ENCODE data around the gene SPAG17. TPM values are rescaled to one million over a fixed set of nuclear protein-coding genes. Genes with fewer than 3 reads are reported as not detected.

Gene SPAG17
- total RNA-seq (not detected), polyA plus RNA-seq (not detected)

GRCh38 chr1:118185084-118185832, at the start of gene SPAG17:
SPAG17 (minus strand) TSS chr1:118185228; CDS start chr1:118185157, 71 bp downstream.
- TF ChIP-seq EP300 (IDR thresholded peaks at IDR 0.05) (no peak), POLR2AphosphoS5 (IDR thresholded peaks at IDR 0.05) (no peak), CTCF (IDR thresholded peaks at IDR 0.05) (no peak), POLR2A (IDR thresholded peaks at IDR 0.05) (no peak)

GRCh38 chr1:118225471-118225870, 40.4 kb upstream of the SPAG17 start:
- Histone ChIP-seq H3K27me3 (no peaks in the 10 kb centered on the region), H3K36me3 (no peaks in the 10 kb centered on the region), H3K4me3 (no peak overlapping the region), H3K9me3 (no peaks in the 10 kb centered on the region), H3K4me1 (no peaks in the 10 kb centered on the region), H3K27ac (no peak overlapping the region)
- intact Hi-C loops (cut with DNase I): no loop called here
- TF ChIP-seq POLR2AphosphoS5 (IDR thresholded peaks at IDR 0.05) (no peak), POLR2A (IDR thresholded peaks at IDR 0.05) (no peak), EP300 (IDR thresholded peaks at IDR 0.05) (no peak), CTCF (IDR thresholded peaks at IDR 0.05) (no peak)
- no peak for DNase-seq
- WGBS, 2 donors: 87 to 88% methylated on average over 6 of the region's 6 CpGs

More at GRCh38 chr1:118185084-118185832, at the start of gene SPAG17:
- intact Hi-C loops (cut with DNase I): no loop called here
- no peak within 1 kb of the TSS for H3K27ac ChIP-seq
- H3K4me1 ChIP-seq: peaks cover 0 to 8% (median 3%) of the 10 kb centered on the region in 4 donors
- no peaks in the 10 kb centered on the region for H3K27me3 ChIP-seq
- H3K9me3 ChIP-seq: no peaks in the 10 kb centered on the region
- DNase-seq: no peak
- H3K4me3 ChIP-seq: peak within 1 kb of the TSS in 3 of 4 donors; percentile 17 to 31 (median 31)
- WGBS, 2 donors: 7 to 9% methylated on average over 30 of the region's 30 CpGs
- no peaks in the 10 kb centered on the region for H3K36me3 ChIP-seq

- no peak for TF ChIP-seq CTCF (IDR thresholded peaks at IDR 0.05)
- no peak for TF ChIP-seq EP300 (IDR thresholded peaks at IDR 0.05)
- no peak for TF ChIP-seq POLR2AphosphoS5 (IDR thresholded peaks at IDR 0.05)
- TF ChIP-seq POLR2A (IDR thresholded peaks at IDR 0.05): no peak
- H3K9me3 ChIP-seq: no peaks in the 10 kb centered on the region
These were observed 38.4 kb upstream of the SPAG17 start for GRCh38 chr1:118223426-118223825.

GRCh38 chr1:118219438-118219837, 34.4 kb upstream of the SPAG17 start:
- H3K4me3 ChIP-seq: no peak overlapping the region
- no peaks in the 10 kb centered on the region for H3K27me3 ChIP-seq
- DNase-seq: no peak
- H3K4me1 ChIP-seq: no peaks in the 10 kb centered on the region
- no peak overlapping the region for H3K27ac ChIP-seq
- H3K9me3 ChIP-seq: no peaks in the 10 kb centered on the region
- no peaks in the 10 kb centered on the region for H3K36me3 ChIP-seq
- WGBS, 2 donors: 72 to 85% methylated on average over 2 of the region's 2 CpGs
- TF ChIP-seq CTCF (IDR thresholded peaks at IDR 0.05) (no peak), EP300 (IDR thresholded peaks at IDR 0.05) (no peak), POLR2AphosphoS5 (IDR thresholded peaks at IDR 0.05) (no peak), POLR2A (IDR thresholded peaks at IDR 0.05) (no peak)
- intact Hi-C loops (cut with DNase I): no loop called here

More at GRCh38 chr1:118223426-118223825, 38.4 kb upstream of the SPAG17 start:
- Histone ChIP-seq H3K27me3 (no peaks in the 10 kb centered on the region), H3K4me1 (no peaks in the 10 kb centered on the region), H3K36me3 (no peaks in the 10 kb centered on the region), H3K27ac (no peak overlapping the region), H3K4me3 (no peak overlapping the region)
- DNase-seq: no peak
- intact Hi-C loops (cut with DNase I): no loop called here
- 58% methylated on average over 1 of the region's 1 CpG for WGBS, 2 donors

Measured in sigmoid colon (tissue), 7 donors.